Loucy (cell line): Measurements from ENCODE around the gene KIF18B.

Experiments used
- EZH2phosphoT487 ChIP-seq: fragments of 200-600 bp; IDR thresholded peaks from 2 replicates; pipeline ENCODE4 v1.6.1; 2018; ENCODE audit warnings: antibody characterized with exemption, mild to moderate bottlenecking, moderate library complexity, borderline replicate concordance
- TF ChIP-seq, protein P1 (sequence below): fragments of 200-600 bp; sonication (generic); conservative IDR thresholded peaks from 2 replicates; pipeline ENCODE4 v1.5.1; 2014; ENCODE audit warnings: mild to moderate bottlenecking, antibody characterized with exemption, low read length

DNA sequence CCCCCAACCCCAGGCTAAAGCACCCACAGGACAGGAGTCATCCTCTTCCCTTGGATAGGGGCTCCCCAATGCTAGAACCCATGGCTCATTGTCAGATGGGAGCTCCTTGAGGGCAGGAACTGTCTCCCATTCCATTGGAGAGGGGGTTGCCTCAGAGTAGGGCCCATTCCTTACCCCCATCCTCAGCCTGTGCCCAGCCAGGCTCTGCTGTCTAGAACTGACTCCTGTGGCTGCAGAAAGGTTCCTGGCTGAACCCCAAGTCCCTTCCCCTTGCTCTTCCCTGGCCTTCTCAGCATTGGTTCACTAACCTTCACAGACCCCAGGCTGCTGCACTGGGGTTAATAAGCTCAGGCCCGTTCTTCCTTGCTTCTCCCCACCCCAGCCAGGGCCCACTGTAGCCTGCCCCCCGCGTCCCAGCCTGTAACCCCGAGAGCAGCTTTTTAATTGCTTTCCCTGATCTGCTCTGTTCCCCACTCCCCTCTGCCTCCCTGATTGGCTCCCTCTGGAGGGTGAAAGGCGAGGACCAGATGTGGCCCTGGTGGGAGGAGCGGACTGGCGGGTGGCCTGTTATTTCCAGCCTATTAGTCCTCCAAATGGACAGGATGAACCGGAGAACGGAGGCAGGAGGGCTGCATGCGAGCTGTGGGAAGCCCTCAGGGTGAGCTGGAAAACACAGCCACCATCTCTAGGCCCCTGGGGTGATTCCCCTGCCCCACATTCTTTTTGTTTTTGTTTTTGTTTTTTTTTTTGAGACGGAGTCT lies 26.3 kb downstream of the KIF18B start:
- TF ChIP-seq, protein P1, sequence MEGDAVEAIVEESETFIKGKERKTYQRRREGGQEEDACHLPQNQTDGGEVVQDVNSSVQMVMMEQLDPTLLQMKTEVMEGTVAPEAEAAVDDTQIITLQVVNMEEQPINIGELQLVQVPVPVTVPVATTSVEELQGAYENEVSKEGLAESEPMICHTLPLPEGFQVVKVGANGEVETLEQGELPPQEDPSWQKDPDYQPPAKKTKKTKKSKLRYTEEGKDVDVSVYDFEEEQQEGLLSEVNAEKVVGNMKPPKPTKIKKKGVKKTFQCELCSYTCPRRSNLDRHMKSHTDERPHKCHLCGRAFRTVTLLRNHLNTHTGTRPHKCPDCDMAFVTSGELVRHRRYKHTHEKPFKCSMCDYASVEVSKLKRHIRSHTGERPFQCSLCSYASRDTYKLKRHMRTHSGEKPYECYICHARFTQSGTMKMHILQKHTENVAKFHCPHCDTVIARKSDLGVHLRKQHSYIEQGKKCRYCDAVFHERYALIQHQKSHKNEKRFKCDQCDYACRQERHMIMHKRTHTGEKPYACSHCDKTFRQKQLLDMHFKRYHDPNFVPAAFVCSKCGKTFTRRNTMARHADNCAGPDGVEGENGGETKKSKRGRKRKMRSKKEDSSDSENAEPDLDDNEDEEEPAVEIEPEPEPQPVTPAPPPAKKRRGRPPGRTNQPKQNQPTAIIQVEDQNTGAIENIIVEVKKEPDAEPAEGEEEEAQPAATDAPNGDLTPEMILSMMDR, result no peak
- no peak for TF ChIP-seq EZH2phosphoT487
